IgD-negative memory B cell (primary cell): ENCODE results near the gene GMDS. TPM values are rescaled to one million over a fixed set of nuclear protein-coding genes. Genes with fewer than 3 reads are reported as not detected.
"Not testable (repeated sequence)": the region's sequence is repeated elsewhere in the genome, so short reads cannot be mapped to it uniquely, and the experiment has no call there.

Experiments used
- H3K27ac Mint-ChIP-seq, 3 donors: one replicate each; pipeline ENCODE4 v1.8.0; 2020 to 2022; ENCODE audit warnings: mild to moderate bottlenecking in 3 of 3, mixed read lengths in 3 of 3, moderate library complexity in 1 of 3
- H3K27me3 Mint-ChIP-seq: one replicate; pipeline ENCODE4 v1.8.0; 2021; ENCODE audit warnings: mixed read lengths
- H3K36me3 Mint-ChIP-seq: one replicate; pipeline ENCODE4 v1.8.0; 2020; ENCODE audit warnings: mild to moderate bottlenecking, mixed read lengths
- H3K4me1 Mint-ChIP-seq, 3 donors: one replicate each; pipeline ENCODE4 v1.8.0; 2020 to 2022; ENCODE audit warnings: mixed read lengths in 3 of 3, mild to moderate bottlenecking in 1 of 3
- H3K4me3 Mint-ChIP-seq, 4 donors: one replicate each; pipeline ENCODE4 v1.8.0; 2020 to 2022; ENCODE audit warnings: mild to moderate bottlenecking in 4 of 4, mixed read lengths in 4 of 4, moderate library complexity in 3 of 4
- H3K9me3 Mint-ChIP-seq, 3 donors: one replicate each; pipeline ENCODE4 v1.8.0; 2020 to 2021; ENCODE audit warnings: mixed read lengths in 3 of 3, mild to moderate bottlenecking in 1 of 3
- polyA plus RNA-seq: library from polyadenylated mRNA; unstranded; fragments of 300-500 nt; fragmentation: Illumina TruSeq; gene quantifications from one replicate; pipeline ENCODE4 v1.2.3, GENCODE V29; 2021

The GMDS gene
- polyA plus RNA-seq, 1 donor from 2014 or later: 17.0 TPM

GRCh38 chr6:1858196-1858595 lies 387.2 kb downstream of the GMDS start:
- Mint-ChIP-seq H3K27ac (no peak overlapping the region), H3K4me1 (peaks cover 12 to 22% (median 12%) of the 10 kb centered on the region in 3 donors), H3K9me3 (no peaks in the 10 kb centered on the region), H3K4me3 (no peak overlapping the region), H3K36me3 (peaks cover 3% of the 10 kb centered on the region), H3K27me3 (peaks cover 1% of the 10 kb centered on the region)

- H3K4me1 Mint-ChIP-seq: peaks cover 12 to 22% (median 12%) of the 10 kb centered on the region in 3 donors
- H3K4me3 Mint-ChIP-seq: peak overlapping the region in 1 of 4 donors; percentile 10
- H3K27me3 Mint-ChIP-seq: peaks cover 1% of the 10 kb centered on the region
- H3K9me3 Mint-ChIP-seq: no peaks in the 10 kb centered on the region
- no peaks in the 10 kb centered on the region for H3K36me3 Mint-ChIP-seq
- H3K27ac Mint-ChIP-seq: peak overlapping the region in 1 of 3 donors; percentile 26
Observed at GRCh38 chr6:1856381-1856780, 389.0 kb downstream of the GMDS start.

GRCh38 chr6:1855890-1856289 lies 389.5 kb downstream of the GMDS start:
- H3K4me3 Mint-ChIP-seq: no peak overlapping the region
- H3K27ac Mint-ChIP-seq: peak overlapping the region in 1 of 3 donors; percentile 26
- no peaks in the 10 kb centered on the region for H3K36me3 Mint-ChIP-seq
- H3K27me3 Mint-ChIP-seq: peaks cover 1% of the 10 kb centered on the region
- peaks cover 8 to 19% (median 12%) of the 10 kb centered on the region in 3 donors for H3K4me1 Mint-ChIP-seq
- H3K9me3 Mint-ChIP-seq: no peaks in the 10 kb centered on the region

- Mint-ChIP-seq H3K4me3 (no peak overlapping the region), H3K27me3 (peaks cover 1% of the 10 kb centered on the region), H3K36me3 (no peaks in the 10 kb centered on the region), H3K9me3 (no peaks in the 10 kb centered on the region), H3K27ac (no peak overlapping the region), H3K4me1 (peaks cover 11 to 21% (median 18%) of the 10 kb centered on the region in 3 donors)
Observed at GRCh38 chr6:1854296-1854695, 391.1 kb downstream of the GMDS start.

GRCh38 chr6:1853761-1854160 lies 391.6 kb downstream of the GMDS start:
- H3K4me3 Mint-ChIP-seq: no peak overlapping the region

GRCh38 chr6:1851681-1852456 lies 393.5 kb downstream of the GMDS start:
- no peak overlapping the region for H3K27ac Mint-ChIP-seq
- H3K9me3 Mint-ChIP-seq: no peaks in the 10 kb centered on the region
- H3K36me3 Mint-ChIP-seq: peaks cover 6% of the 10 kb centered on the region
- no peak overlapping the region for H3K4me3 Mint-ChIP-seq
- H3K4me1 Mint-ChIP-seq: peaks cover 11 to 18% (median 13%) of the 10 kb centered on the region in 3 donors
- peaks cover 1% of the 10 kb centered on the region for H3K27me3 Mint-ChIP-seq

More at GRCh38 chr6:1853761-1854160, 391.6 kb downstream of the GMDS start:
- peaks cover 1% of the 10 kb centered on the region for H3K27me3 Mint-ChIP-seq
- no peaks in the 10 kb centered on the region for H3K36me3 Mint-ChIP-seq
- no peaks in the 10 kb centered on the region for H3K9me3 Mint-ChIP-seq
- H3K27ac Mint-ChIP-seq: no peak overlapping the region
- peaks cover 11 to 21% (median 18%) of the 10 kb centered on the region in 3 donors for H3K4me1 Mint-ChIP-seq

- peaks cover 1% of the 10 kb centered on the region for H3K27me3 Mint-ChIP-seq
- no peaks in the 10 kb centered on the region for H3K9me3 Mint-ChIP-seq
- no peak overlapping the region for H3K4me3 Mint-ChIP-seq
- peaks cover 6% of the 10 kb centered on the region for H3K36me3 Mint-ChIP-seq
- peaks cover 6 to 8% (median 6%) of the 10 kb centered on the region in 3 donors for H3K4me1 Mint-ChIP-seq
- no peak overlapping the region for H3K27ac Mint-ChIP-seq
Observed at GRCh38 chr6:1850840-1851157, 394.6 kb downstream of the GMDS start.

GRCh38 chr6:1850121-1850839 lies 395.1 kb downstream of the GMDS start:
- peak overlapping the region in 1 of 4 donors; percentile 42 for H3K4me3 Mint-ChIP-seq
- H3K27me3 Mint-ChIP-seq: peaks cover 1% of the 10 kb centered on the region
- H3K9me3 Mint-ChIP-seq: no peaks in the 10 kb centered on the region
- peaks cover 6% of the 10 kb centered on the region for H3K36me3 Mint-ChIP-seq
- H3K4me1 Mint-ChIP-seq: peaks cover 6% of the 10 kb centered on the region in 3 donors
- H3K27ac Mint-ChIP-seq: peak overlapping the region in 1 of 3 donors; percentile 31

GRCh38 chr6:1849691-1850090 lies 395.7 kb downstream of the GMDS start:
- peak overlapping the region in 1 of 4 donors; percentile 42 for H3K4me3 Mint-ChIP-seq

GRCh38 chr6:1848752-1849151 lies 396.7 kb downstream of the GMDS start:
- H3K36me3 Mint-ChIP-seq: peaks cover 6% of the 10 kb centered on the region
- H3K27ac Mint-ChIP-seq: no peak overlapping the region
- H3K4me1 Mint-ChIP-seq: peaks cover 6% of the 10 kb centered on the region in 3 donors
- no peaks in the 10 kb centered on the region for H3K27me3 Mint-ChIP-seq
- no peak overlapping the region for H3K4me3 Mint-ChIP-seq
- H3K9me3 Mint-ChIP-seq: no peaks in the 10 kb centered on the region

More at GRCh38 chr6:1849691-1850090, 395.7 kb downstream of the GMDS start:
- H3K27ac Mint-ChIP-seq: peak overlapping the region in 1 of 3 donors; percentile 31
- H3K36me3 Mint-ChIP-seq: peaks cover 6% of the 10 kb centered on the region
- no peaks in the 10 kb centered on the region for H3K27me3 Mint-ChIP-seq
- peaks cover 6% of the 10 kb centered on the region in 3 donors for H3K4me1 Mint-ChIP-seq
- H3K9me3 Mint-ChIP-seq: no peaks in the 10 kb centered on the region

- Mint-ChIP-seq H3K4me1 (peaks cover 6% of the 10 kb centered on the region in 3 donors), H3K27ac (no peak overlapping the region), H3K36me3 (peaks cover 6% of the 10 kb centered on the region), H3K4me3 (no peak overlapping the region), H3K9me3 (no peaks in the 10 kb centered on the region), H3K27me3 (no peaks in the 10 kb centered on the region)
Observed at GRCh38 chr6:1846611-1847010, 398.8 kb downstream of the GMDS start.

- H3K4me1 Mint-ChIP-seq, H3K27ac Mint-ChIP-seq: not testable (repeated sequence)
Observed at GRCh38 chr6:1845543-1845942, 399.9 kb downstream of the GMDS start.

GRCh38 chr6:1842334-1842733 lies 403.1 kb downstream of the GMDS start:
- Mint-ChIP-seq H3K27ac (no peak overlapping the region), H3K27me3 (no peaks in the 10 kb centered on the region), H3K4me1 (no peaks in the 10 kb centered on the region), H3K36me3 (no peaks in the 10 kb centered on the region), H3K4me3 (no peak overlapping the region), H3K9me3 (no peaks in the 10 kb centered on the region)

More at GRCh38 chr6:1845543-1845942, 399.9 kb downstream of the GMDS start:
- H3K36me3 Mint-ChIP-seq, H3K9me3 Mint-ChIP-seq, H3K4me3 Mint-ChIP-seq, H3K27me3 Mint-ChIP-seq: not testable (repeated sequence)

- Mint-ChIP-seq H3K36me3 (no peaks in the 10 kb centered on the region), H3K27ac (no peak overlapping the region), H3K9me3 (no peaks in the 10 kb centered on the region), H3K4me1 (no peaks in the 10 kb centered on the region), H3K4me3 (no peak overlapping the region), H3K27me3 (no peaks in the 10 kb centered on the region)
Observed at GRCh38 chr6:1841136-1841535, 404.3 kb downstream of the GMDS start.

GRCh38 chr6:1840491-1841121 lies 404.8 kb downstream of the GMDS start:
- no peaks in the 10 kb centered on the region for H3K36me3 Mint-ChIP-seq
- no peaks in the 10 kb centered on the region for H3K4me1 Mint-ChIP-seq
- no peaks in the 10 kb centered on the region for H3K27me3 Mint-ChIP-seq
- no peak overlapping the region for H3K4me3 Mint-ChIP-seq
- H3K9me3 Mint-ChIP-seq: no peaks in the 10 kb centered on the region
- H3K27ac Mint-ChIP-seq: no peak overlapping the region
